ENCODE measurements around the gene ALPI. TPM values are rescaled to one million over a fixed set of nuclear protein-coding genes. Genes with fewer than 3 reads are reported as not detected.

ALPI gene
- total RNA-seq, 1 donor = not detected

DNA sequence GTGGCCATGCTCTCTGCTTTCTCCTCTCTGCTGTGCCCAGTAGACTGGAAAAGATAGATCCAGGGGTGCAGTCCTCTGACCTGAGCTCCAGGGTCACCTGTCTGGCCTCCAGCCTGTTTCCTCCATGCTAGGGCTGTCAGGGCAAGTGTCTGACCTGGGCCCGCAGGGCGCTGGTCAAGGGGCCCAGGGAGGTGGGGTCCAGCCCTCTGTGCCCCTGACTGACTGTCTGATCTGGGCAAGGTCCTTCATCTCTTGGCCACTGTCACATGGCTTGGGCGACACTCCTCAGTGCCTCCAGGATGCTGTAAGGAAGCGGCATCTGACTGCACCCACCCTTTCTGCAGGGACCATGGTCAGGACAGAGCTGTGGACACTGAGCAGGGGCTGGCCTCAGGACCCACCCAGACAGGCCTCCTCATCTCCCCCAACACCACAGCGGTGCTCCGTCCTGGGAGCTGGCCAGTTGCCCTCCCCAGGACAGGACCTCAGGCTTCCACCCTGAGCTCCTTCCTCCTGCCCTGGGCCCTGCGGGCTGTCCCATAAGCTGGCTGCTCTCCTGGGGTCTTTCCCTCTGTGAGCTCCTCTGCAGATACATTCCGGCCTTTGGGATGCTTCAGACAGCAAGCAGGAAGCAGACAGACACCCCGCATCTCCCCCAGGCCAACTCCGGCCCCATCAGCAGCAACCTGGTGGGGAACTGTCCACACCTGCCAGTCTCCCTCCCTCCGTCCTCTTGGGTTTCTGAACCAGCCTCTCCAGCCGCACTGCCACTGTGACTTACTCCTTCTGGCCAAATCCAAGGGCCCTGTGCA is 21.2 kb upstream of the ALPI start:
- TF ChIP-seq, protein P1, sequence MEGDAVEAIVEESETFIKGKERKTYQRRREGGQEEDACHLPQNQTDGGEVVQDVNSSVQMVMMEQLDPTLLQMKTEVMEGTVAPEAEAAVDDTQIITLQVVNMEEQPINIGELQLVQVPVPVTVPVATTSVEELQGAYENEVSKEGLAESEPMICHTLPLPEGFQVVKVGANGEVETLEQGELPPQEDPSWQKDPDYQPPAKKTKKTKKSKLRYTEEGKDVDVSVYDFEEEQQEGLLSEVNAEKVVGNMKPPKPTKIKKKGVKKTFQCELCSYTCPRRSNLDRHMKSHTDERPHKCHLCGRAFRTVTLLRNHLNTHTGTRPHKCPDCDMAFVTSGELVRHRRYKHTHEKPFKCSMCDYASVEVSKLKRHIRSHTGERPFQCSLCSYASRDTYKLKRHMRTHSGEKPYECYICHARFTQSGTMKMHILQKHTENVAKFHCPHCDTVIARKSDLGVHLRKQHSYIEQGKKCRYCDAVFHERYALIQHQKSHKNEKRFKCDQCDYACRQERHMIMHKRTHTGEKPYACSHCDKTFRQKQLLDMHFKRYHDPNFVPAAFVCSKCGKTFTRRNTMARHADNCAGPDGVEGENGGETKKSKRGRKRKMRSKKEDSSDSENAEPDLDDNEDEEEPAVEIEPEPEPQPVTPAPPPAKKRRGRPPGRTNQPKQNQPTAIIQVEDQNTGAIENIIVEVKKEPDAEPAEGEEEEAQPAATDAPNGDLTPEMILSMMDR (IDR thresholded peaks at IDR 0.05; ENCODE audit: extremely low read depth, low read depth, low read length) = no peak
- Histone ChIP-seq H4K20me1 (ENCODE audit: insufficient read depth, low read length) (no peaks in the 10 kb centered on the region), H3K36me3 (ENCODE audit: insufficient read depth, low read length) (no peaks in the 10 kb centered on the region), H3K4me2 (ENCODE audit: insufficient read depth, low read length) (no peak overlapping the region), H3K4me1 (ENCODE audit: insufficient read depth, low read length) (no peaks in the 10 kb centered on the region), H3K79me2 (ENCODE audit: insufficient read depth, low read length) (no peaks in the 10 kb centered on the region), H3K27me3 (ENCODE audit: insufficient read depth, low read length) (peaks cover 8% of the 10 kb centered on the region), H2AFZ (ENCODE audit: low read length) (no peak overlapping the region), H3K27ac (ENCODE audit: low read depth, low read length) (no peak overlapping the region), H3K9me3 (ENCODE audit: low read depth, low read length) (no peaks in the 10 kb centered on the region), H3K4me3 (ENCODE audit: insufficient read depth, low read length) (no peak overlapping the region)
- DNase-seq (ENCODE audit: insufficient read length, low spot score, missing footprints) = peak; percentile 53

GRCh38 chr2:232435375-232435648 is 20.6 kb upstream of the ALPI start:
- Histone ChIP-seq H3K27ac (ENCODE audit: low read depth, low read length) (no peak overlapping the region), H3K79me2 (ENCODE audit: insufficient read depth, low read length) (no peaks in the 10 kb centered on the region), H3K4me2 (ENCODE audit: insufficient read depth, low read length) (no peak overlapping the region), H4K20me1 (ENCODE audit: insufficient read depth, low read length) (no peaks in the 10 kb centered on the region), H3K27me3 (ENCODE audit: insufficient read depth, low read length) (peaks cover 8% of the 10 kb centered on the region), H3K4me3 (ENCODE audit: insufficient read depth, low read length) (no peak overlapping the region), H3K36me3 (ENCODE audit: insufficient read depth, low read length) (no peaks in the 10 kb centered on the region), H2AFZ (ENCODE audit: low read length) (no peak overlapping the region), H3K4me1 (ENCODE audit: insufficient read depth, low read length) (no peaks in the 10 kb centered on the region), H3K9me3 (ENCODE audit: low read depth, low read length) (no peaks in the 10 kb centered on the region)
- DNase-seq (ENCODE audit: insufficient read length, low spot score, missing footprints) = peak; percentile 73
- TF ChIP-seq, protein P1 (IDR thresholded peaks at IDR 0.05; ENCODE audit: extremely low read depth, low read depth, low read length) = no peak

- H3K4me1 ChIP-seq (ENCODE audit: insufficient read depth, low read length) = no peaks in the 10 kb centered on the region
- H3K36me3 ChIP-seq (ENCODE audit: insufficient read depth, low read length) = no peaks in the 10 kb centered on the region
- DNase-seq (ENCODE audit: insufficient read length, low spot score, missing footprints) = peak; percentile 55
- H3K27me3 ChIP-seq (ENCODE audit: insufficient read depth, low read length) = peaks cover 8% of the 10 kb centered on the region
- H3K27ac ChIP-seq (ENCODE audit: low read depth, low read length) = no peak overlapping the region
- H4K20me1 ChIP-seq (ENCODE audit: insufficient read depth, low read length) = no peaks in the 10 kb centered on the region
- H3K79me2 ChIP-seq (ENCODE audit: insufficient read depth, low read length) = no peaks in the 10 kb centered on the region
- TF ChIP-seq, protein P1 (IDR thresholded peaks at IDR 0.05; ENCODE audit: extremely low read depth, low read depth, low read length) = no peak
- no peak overlapping the region for H3K4me3 ChIP-seq (ENCODE audit: insufficient read depth, low read length)
- H2AFZ ChIP-seq (ENCODE audit: low read length) = no peak overlapping the region
- H3K4me2 ChIP-seq (ENCODE audit: insufficient read depth, low read length) = no peak overlapping the region
- no peaks in the 10 kb centered on the region for H3K9me3 ChIP-seq (ENCODE audit: low read depth, low read length)
Observed at GRCh38 chr2:232435805-232436204, 20.1 kb upstream of the ALPI start.

GRCh38 chr2:232436381-232437194 is 19.4 kb upstream of the ALPI start:
- H3K9me3 ChIP-seq (ENCODE audit: low read depth, low read length) = no peaks in the 10 kb centered on the region
- TF ChIP-seq, protein P1 (IDR thresholded peaks at IDR 0.05; ENCODE audit: extremely low read depth, low read depth, low read length) = no peak
- no peak overlapping the region for H3K4me3 ChIP-seq (ENCODE audit: insufficient read depth, low read length)
- no peaks in the 10 kb centered on the region for H3K79me2 ChIP-seq (ENCODE audit: insufficient read depth, low read length)
- H3K36me3 ChIP-seq (ENCODE audit: insufficient read depth, low read length) = no peaks in the 10 kb centered on the region
- no peaks in the 10 kb centered on the region for H3K4me1 ChIP-seq (ENCODE audit: insufficient read depth, low read length)
- H2AFZ ChIP-seq (ENCODE audit: low read length) = no peak overlapping the region
- peaks cover 8% of the 10 kb centered on the region for H3K27me3 ChIP-seq (ENCODE audit: insufficient read depth, low read length)
- H3K27ac ChIP-seq (ENCODE audit: low read depth, low read length) = no peak overlapping the region
- DNase-seq (ENCODE audit: insufficient read length, low spot score, missing footprints) = peak; percentile 69
- H4K20me1 ChIP-seq (ENCODE audit: insufficient read depth, low read length) = no peaks in the 10 kb centered on the region
- no peak overlapping the region for H3K4me2 ChIP-seq (ENCODE audit: insufficient read depth, low read length)
